Mesodermal cell (in vitro differentiated cells): ENCODE measurements around the gene SDHA.
"Not testable (repeated sequence)": the region's sequence is repeated elsewhere in the genome, so short reads cannot be mapped to it uniquely, and the experiment has no call there.

Experiments used
- H3K27ac ChIP-seq: 2 replicates; pipeline ENCODE4 v1.7.0; 2013; ENCODE audit warnings: mild to moderate bottlenecking, low read depth, low read length, moderate library complexity; ENCODE audit not compliant: severe bottlenecking
- H3K36me3 ChIP-seq: 2 replicates; pipeline ENCODE4 v1.7.1; 2013; ENCODE audit warnings: mild to moderate bottlenecking, low read length, moderate library complexity; ENCODE audit not compliant: control insufficient read depth, insufficient read depth
- H3K4me1 ChIP-seq: one replicate; pipeline ENCODE4 v1.7.1; 2013; ENCODE audit warnings: mild to moderate bottlenecking, low read length; ENCODE audit not compliant: insufficient read depth, control insufficient read depth, poor library complexity, severe bottlenecking
- H3K4me3 ChIP-seq: 2 replicates; pipeline ENCODE4 v1.7.0; 2013; ENCODE audit warnings: low read length, control low read depth, mild to moderate bottlenecking; ENCODE audit not compliant: insufficient read depth, poor library complexity, severe bottlenecking; ENCODE audit errors: extremely low read depth
- H3K9me3 ChIP-seq: 2 replicates; pipeline ENCODE4 v1.7.1; 2013; ENCODE audit warnings: mild to moderate bottlenecking, low read length, moderate library complexity; ENCODE audit not compliant: control insufficient read depth
- WGBS, 2 experiments: methylation state at CpG; one replicate each; pipeline ENCODE4 v1.1.5; 2013; ENCODE audit warnings: missing lambda C conversion rate in 2 of 2; ENCODE audit not compliant: insufficient coverage in 2 of 2; 5-methylcytosine and 5-hydroxymethylcytosine counted together

Gene SDHA

DNA sequence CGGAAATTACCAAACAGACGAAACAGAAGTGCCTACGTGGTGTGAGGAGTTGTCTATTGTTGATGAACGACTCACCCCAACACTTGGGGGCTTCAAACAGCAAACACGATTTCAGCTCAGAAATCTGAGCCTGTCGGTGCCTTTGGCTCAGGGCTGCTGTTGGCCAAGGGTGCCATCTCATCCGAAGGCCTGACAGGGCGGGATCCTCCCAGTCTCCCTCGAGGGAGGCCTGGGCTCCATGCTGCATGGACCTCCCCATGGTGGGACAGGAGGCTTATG is 25.5 kb upstream of the SDHA start:
- Histone ChIP-seq H3K4me1 (no peaks in the 10 kb centered on the region), H3K27ac (no peak overlapping the region), H3K4me3 (no peak overlapping the region), H3K9me3 (no peaks in the 10 kb centered on the region), H3K36me3 (no peaks in the 10 kb centered on the region)
- 79 to 80% methylated on average over 8 of the region's 9 CpGs for WGBS, 2 experiments

GRCh38 chr5:192970-193831 is 24.9 kb upstream of the SDHA start:
- no peaks in the 10 kb centered on the region for H3K9me3 ChIP-seq
- WGBS, 2 experiments = 94 to 100% methylated on average over 1 to 11 of the region's 17 CpGs
- H3K4me3 ChIP-seq = no peak overlapping the region
- no peaks in the 10 kb centered on the region for H3K36me3 ChIP-seq
- H3K4me1 ChIP-seq = no peaks in the 10 kb centered on the region
- H3K27ac ChIP-seq = no peak overlapping the region

GRCh38 chr5:194102-194501 is 24.0 kb upstream of the SDHA start:
- no peak overlapping the region for H3K4me3 ChIP-seq
- H3K27ac ChIP-seq = no peak overlapping the region
- H3K4me1 ChIP-seq = no peaks in the 10 kb centered on the region
- H3K36me3 ChIP-seq = peaks cover 7% of the 10 kb centered on the region
- no peaks in the 10 kb centered on the region for H3K9me3 ChIP-seq
- 89 to 94% methylated on average over 5 to 11 of the region's 15 CpGs for WGBS, 2 experiments

- WGBS, 2 experiments = 93 to 94% methylated on average over 33 to 34 of the region's 36 CpGs
- no peaks in the 10 kb centered on the region for H3K4me1 ChIP-seq
- no peak overlapping the region for H3K27ac ChIP-seq
- no peak overlapping the region for H3K4me3 ChIP-seq
- no peaks in the 10 kb centered on the region for H3K9me3 ChIP-seq
- peaks cover 8% of the 10 kb centered on the region for H3K36me3 ChIP-seq
Observed at GRCh38 chr5:194603-195209, 23.4 kb upstream of the SDHA start.

DNA sequence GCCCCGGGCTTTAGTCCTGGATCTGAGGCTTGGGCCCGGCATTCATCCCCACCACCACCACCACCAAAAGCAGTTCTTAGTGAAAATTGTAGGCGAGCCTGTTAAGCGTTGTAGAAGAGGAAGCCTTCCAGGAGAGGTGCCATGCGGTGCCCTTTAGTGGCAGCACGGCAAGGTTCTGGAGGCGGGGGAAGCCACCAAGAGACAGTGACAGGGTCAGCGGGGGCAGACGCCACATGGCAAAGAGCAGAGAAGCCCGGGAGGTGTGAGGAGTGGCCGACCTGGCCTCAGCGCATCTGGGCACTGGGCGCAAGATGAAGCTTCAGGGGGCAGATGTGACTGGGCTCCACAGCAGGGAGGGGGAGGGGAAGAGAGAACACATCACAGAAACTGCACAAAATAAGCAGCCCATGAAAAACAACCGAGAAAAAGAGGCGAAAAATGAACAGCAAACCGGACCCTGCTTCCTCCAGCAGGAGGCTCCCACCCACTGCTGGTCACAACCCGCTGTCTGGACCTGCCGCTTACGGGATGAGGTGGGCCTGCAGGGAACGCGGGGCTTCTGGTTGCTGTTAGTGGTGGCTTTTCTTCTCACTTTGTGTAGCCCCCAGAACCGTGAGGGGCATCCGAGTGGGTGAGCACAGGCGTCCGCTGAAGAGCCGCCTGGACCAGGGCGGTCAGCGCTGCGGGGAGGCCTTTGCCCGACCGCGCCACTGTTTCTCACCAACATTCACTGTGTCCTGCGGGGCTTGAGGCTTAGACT is 22.5 kb upstream of the SDHA start:
- H3K9me3 ChIP-seq = no peaks in the 10 kb centered on the region
- H3K4me3 ChIP-seq = no peak overlapping the region
- H3K36me3 ChIP-seq = peaks cover 8% of the 10 kb centered on the region
- 83 to 85% methylated on average over 24 to 29 of the region's 33 CpGs for WGBS, 2 experiments
- H3K27ac ChIP-seq = no peak overlapping the region
- H3K4me1 ChIP-seq = no peaks in the 10 kb centered on the region

DNA sequence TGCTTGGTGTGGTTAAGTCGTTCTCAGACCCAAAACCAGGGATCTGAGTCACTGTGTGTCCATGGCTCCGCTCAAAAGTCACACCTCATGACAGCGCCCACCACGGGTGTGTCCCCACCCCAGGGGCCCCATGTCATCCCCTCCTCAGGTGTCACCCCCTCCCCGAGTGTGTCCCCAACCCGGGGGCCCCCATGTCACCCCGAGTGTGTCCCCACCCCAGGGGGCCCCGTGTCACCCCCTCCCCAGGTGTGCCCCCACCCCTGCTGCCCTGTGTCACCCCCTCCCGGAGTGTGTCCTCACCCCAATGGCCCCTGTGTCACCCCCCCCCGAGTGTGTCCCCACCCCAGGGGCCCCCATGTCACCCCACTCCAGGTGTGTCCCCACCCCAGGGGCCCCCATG is 21.8 kb upstream of the SDHA start:
- Histone ChIP-seq H3K36me3 (peaks cover 8% of the 10 kb centered on the region), H3K27ac (no peak overlapping the region)

DNA sequence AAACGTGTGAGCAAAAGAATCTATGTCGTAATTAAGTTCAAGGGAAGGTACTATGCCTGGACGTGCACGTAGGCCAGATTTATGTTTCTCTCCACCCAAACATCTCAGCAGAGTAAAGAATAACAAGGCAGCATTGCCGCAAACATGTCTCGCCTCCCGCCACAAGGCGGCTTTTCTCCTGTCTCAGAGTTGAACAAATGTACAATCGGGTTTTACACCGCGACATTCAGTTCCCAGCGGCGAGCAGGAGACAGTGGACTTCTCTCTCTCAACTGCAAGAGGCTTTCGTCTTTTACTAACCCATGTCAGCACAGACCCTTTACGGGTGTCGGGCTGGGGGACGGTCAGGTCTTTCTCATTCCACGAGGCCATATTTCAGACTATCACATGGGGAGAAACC is 21.1 kb upstream of the SDHA start:
- not testable (repeated sequence) for H3K27ac ChIP-seq, H3K36me3 ChIP-seq, H3K9me3 ChIP-seq, H3K4me1 ChIP-seq, H3K4me3 ChIP-seq
- 84 to 87% methylated on average over 13 of the region's 18 CpGs for WGBS, 2 experiments

More for the DNA sequence above, 21.8 kb upstream of the SDHA start:
- no peaks in the 10 kb centered on the region for H3K4me1 ChIP-seq
- H3K9me3 ChIP-seq = no peaks in the 10 kb centered on the region
- no peak overlapping the region for H3K4me3 ChIP-seq
- WGBS, 2 experiments = 85 to 95% methylated on average over 3 to 4 of the region's 10 CpGs

DNA sequence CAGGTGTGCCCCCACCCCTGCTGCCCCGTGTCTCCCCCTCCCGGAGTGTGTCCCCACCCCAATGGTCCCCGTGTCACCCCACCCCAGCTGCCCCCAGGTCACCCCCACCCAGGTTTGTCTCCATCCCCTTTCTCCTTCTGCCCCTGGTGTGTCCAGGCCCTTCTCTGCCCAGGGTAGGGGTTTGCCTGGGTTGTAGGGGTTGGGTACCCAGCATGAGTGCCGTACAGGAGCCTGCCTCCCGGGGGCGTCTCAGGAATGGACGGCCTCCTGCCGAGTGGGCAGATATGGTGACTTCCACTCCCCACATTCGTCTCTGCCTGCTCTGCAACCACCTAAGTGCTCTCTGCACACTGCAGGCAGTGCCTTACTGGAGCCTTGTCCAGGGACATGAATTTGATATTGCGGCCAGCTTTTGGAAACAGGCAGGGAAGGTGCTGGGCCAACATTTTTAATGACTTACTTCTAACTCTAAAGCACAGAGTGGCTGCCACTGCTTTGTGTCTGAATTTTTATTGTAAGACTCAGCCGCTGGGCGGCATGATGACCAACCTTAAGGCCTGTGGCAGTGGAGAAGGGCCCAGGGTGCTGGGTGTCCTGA is 20.1 kb upstream of the SDHA start:
- no peak overlapping the region for H3K4me3 ChIP-seq
- H3K27ac ChIP-seq = no peak overlapping the region
- H3K4me1 ChIP-seq = no peaks in the 10 kb centered on the region
- H3K36me3 ChIP-seq = peaks cover 8% of the 10 kb centered on the region
- 94 to 97% methylated on average over 4 to 8 of the region's 12 CpGs for WGBS, 2 experiments
- no peaks in the 10 kb centered on the region for H3K9me3 ChIP-seq

GRCh38 chr5:198516-199196 is 19.5 kb upstream of the SDHA start:
- H3K9me3 ChIP-seq = no peaks in the 10 kb centered on the region
- H3K36me3 ChIP-seq = peaks cover 14% of the 10 kb centered on the region

DNA sequence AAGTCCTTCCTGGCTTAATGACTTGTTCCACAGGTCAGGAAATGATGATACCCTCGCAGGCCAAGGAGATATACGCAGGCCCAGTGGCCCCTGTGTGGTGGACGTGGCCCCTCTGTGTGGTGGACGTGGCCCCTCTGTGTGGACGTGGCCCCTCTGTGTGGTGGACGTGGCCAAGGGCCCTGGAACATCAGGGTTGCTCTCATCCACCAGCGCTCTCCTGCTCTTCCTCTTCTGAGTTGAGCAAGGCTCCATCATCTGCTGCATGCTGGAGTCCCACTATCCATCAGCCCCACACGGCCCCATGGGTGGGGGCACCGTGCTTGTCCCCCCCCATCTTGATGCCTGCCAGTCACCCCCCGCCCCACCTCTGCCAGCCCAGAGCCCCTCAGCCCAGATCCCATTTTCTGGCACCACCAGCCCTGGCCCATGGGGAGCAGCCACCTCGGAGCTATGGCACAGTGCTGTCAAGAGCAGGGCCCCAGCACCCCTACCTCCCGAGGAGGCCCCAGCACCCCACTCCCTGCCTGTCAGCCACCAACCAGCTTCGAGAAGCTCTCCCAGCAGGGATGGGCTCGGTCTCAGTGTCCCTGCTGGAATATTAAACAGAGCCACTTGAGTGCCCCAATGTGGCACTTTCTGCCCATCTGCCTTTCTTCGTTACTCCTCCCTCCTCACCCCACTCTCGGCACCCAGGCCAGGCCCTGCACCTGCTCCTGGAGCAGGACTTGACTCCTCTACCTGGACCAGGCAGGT is 18.7 kb upstream of the SDHA start:
- no peak overlapping the region for H3K27ac ChIP-seq
- H3K36me3 ChIP-seq = peaks cover 21% of the 10 kb centered on the region
- no peaks in the 10 kb centered on the region for H3K4me1 ChIP-seq
- 92% methylated on average over 7 to 16 of the region's 16 CpGs for WGBS, 2 experiments
- no peak overlapping the region for H3K4me3 ChIP-seq
- no peaks in the 10 kb centered on the region for H3K9me3 ChIP-seq

More at GRCh38 chr5:198516-199196, 19.5 kb upstream of the SDHA start:
- no peak overlapping the region for H3K4me3 ChIP-seq
- H3K4me1 ChIP-seq = no peaks in the 10 kb centered on the region
- WGBS, 2 experiments = 95 to 96% methylated on average over 18 to 21 of the region's 21 CpGs
- no peak overlapping the region for H3K27ac ChIP-seq
